Myocyte (in vitro differentiated cells): ENCODE data around the gene PTN. TPM values are rescaled to one million over a fixed set of nuclear protein-coding genes. Genes with fewer than 3 reads are reported as not detected.

ENCODE experiments used
- DNase-seq: peaks from one replicate; pipeline ENCODE4 v3.0.0-alpha.2; 2012; ENCODE audit warnings: low read depth
- total RNA-seq: library from RNA; depleted of rRNA; stranded (reverse); fragments of >200 nt; gene quantifications from 2 replicates; pipeline ENCODE4 v1.2.3, GENCODE V29; 2014

PTN gene
- total RNA-seq, 1 donor from 2014 or later: 0.67 TPM

GRCh38 chr7:137324796-137325696, 18.5 kb downstream of the PTN start:
- no peak for DNase-seq

GRCh38 chr7:137316648-137317353, 26.7 kb downstream of the PTN start:
- no peak for DNase-seq

- DNase-seq: no peak
These were observed 30.3 kb downstream of the PTN start for GRCh38 chr7:137313201-137313600.

GRCh38 chr7:137306748-137307147, 36.8 kb downstream of the PTN start:
- no peak for DNase-seq

GRCh38 chr7:137305901-137306621, 37.5 kb downstream of the PTN start:
- no peak for DNase-seq

- no peak for DNase-seq
These were observed 38.8 kb downstream of the PTN start for GRCh38 chr7:137304624-137305235.

- no peak for DNase-seq
These were observed 39.4 kb downstream of the PTN start for GRCh38 chr7:137304165-137304564.

- DNase-seq: no peak
These were observed 41.5 kb downstream of the PTN start for GRCh38 chr7:137302081-137302480.

- no peak for DNase-seq
These were observed 45.1 kb downstream of the PTN start for GRCh38 chr7:137298464-137298794.

- no peak for DNase-seq
These were observed 45.7 kb downstream of the PTN start for GRCh38 chr7:137297551-137298463.

GRCh38 chr7:137296576-137296975, 47.0 kb downstream of the PTN start:
- no peak for DNase-seq

- no peak for DNase-seq
These were observed 47.7 kb downstream of the PTN start for GRCh38 chr7:137295739-137296324.

- DNase-seq: no peak
These were observed 54.4 kb downstream of the PTN start for GRCh38 chr7:137289101-137289500.

- peak; percentile 13 for DNase-seq
These were observed 55.8 kb downstream of the PTN start for GRCh38 chr7:137287651-137288258.

GRCh38 chr7:137283153-137283552, 60.4 kb downstream of the PTN start:
- no peak for DNase-seq

GRCh38 chr7:137282043-137282442, 61.5 kb downstream of the PTN start:
- no peak for DNase-seq

GRCh38 chr7:137276189-137276588, 67.3 kb downstream of the PTN start:
- no peak for DNase-seq

GRCh38 chr7:137272249-137272648, 71.3 kb downstream of the PTN start:
- DNase-seq: no peak

GRCh38 chr7:137269240-137269639, 74.3 kb downstream of the PTN start:
- DNase-seq: no peak
